Activated CD8-positive, alpha-beta T cell treated with anti-CD3 and anti-CD28 coated beads for 36 hours (primary cell): ENCODE measurements around the gene BRPF1. TPM values are rescaled to one million over a fixed set of nuclear protein-coding genes. Genes with fewer than 3 reads are reported as not detected.

Experiments
- ATAC-seq: fragments of 200-7000 bp; cut with Tn5 transposase; one replicate; pipeline ENCODE4 v1.10.0; 2021; ENCODE audit warnings: mild to moderate bottlenecking, moderate library complexity
- CTCF ChIA-PET: fragments of 350-600 bp; sonication (Branson Sonifier 250); formaldehyde crosslinking; loops from one replicate; lab custom pipeline; 2021; ENCODE audit warnings: antibody characterized with exemption; lab: Charles Lee
- POLR2A ChIA-PET: fragments of 350-600 bp; sonication (Branson Sonifier 250); formaldehyde crosslinking; loops from one replicate; lab custom pipeline; 2021; ENCODE audit warnings: antibody characterized with exemption; lab: Charles Lee
- DNase-seq: peaks from one replicate; pipeline ENCODE4 v3.0.0-alpha.2; 2020
- H3K27ac Mint-ChIP-seq: one replicate; pipeline ENCODE4 v1.8.0; 2021; ENCODE audit warnings: mild to moderate bottlenecking, mixed read lengths
- H3K27me3 Mint-ChIP-seq: one replicate; pipeline ENCODE4 v1.8.0; 2021; ENCODE audit warnings: mixed read lengths
- H3K36me3 Mint-ChIP-seq: one replicate; pipeline ENCODE4 v1.8.0; 2021; ENCODE audit warnings: low read depth, mixed read lengths
- H3K4me1 Mint-ChIP-seq: one replicate; pipeline ENCODE4 v1.8.0; 2021; ENCODE audit warnings: low read depth, mixed read lengths
- H3K4me3 Mint-ChIP-seq: one replicate; pipeline ENCODE4 v1.8.0; 2021; ENCODE audit warnings: mild to moderate bottlenecking, moderate library complexity, mixed read lengths
- H3K9me3 Mint-ChIP-seq: one replicate; pipeline ENCODE4 v1.8.0; 2021; ENCODE audit warnings: mixed read lengths
- intact Hi-C: fragments of 100-400 bp; cut with micrococcal nuclease; formaldehyde crosslinking; loops from one replicate; pipeline ENCODE4 v1.10.0; 2022
- total RNA-seq, 2 experiments: library from RNA; stranded (reverse); gene quantifications; one replicate each; pipeline ENCODE4 v1.2.3, GENCODE V29; 2021
- TF ChIP-seq, protein P1 (sequence below): fragments of 200-600 bp; IDR thresholded peaks from one replicate; pipeline ENCODE4 v1.8.0; 2022; ENCODE audit warnings: antibody characterized with exemption, mild to moderate bottlenecking

BRPF1 gene
- total RNA-seq, 2 experiments from 2014 or later, result 28.2 to 32.3 TPM

DNA sequence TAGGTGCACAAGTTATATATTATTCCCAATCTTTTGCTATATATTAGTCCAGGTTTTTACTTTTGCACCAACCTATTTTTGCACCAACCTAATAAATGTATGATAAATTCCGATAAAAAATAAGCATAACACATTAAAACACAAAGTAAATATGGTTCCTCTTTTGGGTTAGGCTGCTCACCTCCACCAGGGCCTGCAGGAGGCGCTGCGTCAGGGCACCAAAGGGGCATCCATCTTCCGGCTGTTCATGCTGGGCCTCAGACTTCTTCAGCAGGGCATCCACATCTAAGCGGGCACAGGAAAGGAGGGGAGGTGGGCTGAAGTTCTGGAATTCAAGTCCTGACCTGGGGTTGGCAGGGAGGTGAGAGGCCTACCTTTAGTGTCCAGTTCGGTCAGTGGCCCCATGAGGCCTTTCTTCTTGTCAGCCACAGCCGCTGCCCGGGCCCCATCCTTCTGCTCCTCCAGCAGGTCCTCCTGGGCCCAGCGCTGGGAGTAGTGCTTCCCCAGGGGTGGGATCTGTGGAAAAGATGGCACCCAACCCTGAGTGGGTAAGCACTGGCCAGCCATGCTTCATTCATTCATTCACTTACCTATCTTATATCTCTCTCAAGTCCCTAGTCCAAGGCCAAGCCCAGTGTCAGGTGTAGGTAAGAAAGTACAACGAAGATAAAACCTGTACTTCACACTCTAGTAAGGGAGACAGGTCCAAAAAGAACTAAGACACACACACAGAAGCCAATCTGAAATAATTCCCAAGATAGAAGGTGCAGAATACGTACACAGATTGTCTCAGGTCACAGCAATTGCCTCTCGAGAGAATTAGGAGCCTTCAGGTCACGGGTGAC is 55.5 kb downstream of the BRPF1 start:
- H3K27ac Mint-ChIP-seq, result peak overlapping the region; percentile 92
- peak overlapping the region; percentile 36 for H3K4me3 Mint-ChIP-seq
- H3K36me3 Mint-ChIP-seq, result peaks cover 71% of the 10 kb centered on the region
- ChIA-PET CTCF (interaction anchor here (0.7 to 1.1 kb wide), 5 partner anchors 11 to 146 kb away, joined by 3 to 5 read pairs (median 3); partner anchors contain the start of genes CRELD1 and OGG1), POLR2A (interaction anchor here (0.8 to 1.5 kb wide), 5 partner anchors 9 to 56 kb away, joined by 3 to 8 read pairs (median 4); partner anchors contain the start of genes BRPF1 and CAMK1)
- no peak for DNase-seq
- no peaks in the 10 kb centered on the region for H3K27me3 Mint-ChIP-seq
- no peaks in the 10 kb centered on the region for H3K9me3 Mint-ChIP-seq
- ATAC-seq, result peak; percentile 6
- TF ChIP-seq, protein P1, sequence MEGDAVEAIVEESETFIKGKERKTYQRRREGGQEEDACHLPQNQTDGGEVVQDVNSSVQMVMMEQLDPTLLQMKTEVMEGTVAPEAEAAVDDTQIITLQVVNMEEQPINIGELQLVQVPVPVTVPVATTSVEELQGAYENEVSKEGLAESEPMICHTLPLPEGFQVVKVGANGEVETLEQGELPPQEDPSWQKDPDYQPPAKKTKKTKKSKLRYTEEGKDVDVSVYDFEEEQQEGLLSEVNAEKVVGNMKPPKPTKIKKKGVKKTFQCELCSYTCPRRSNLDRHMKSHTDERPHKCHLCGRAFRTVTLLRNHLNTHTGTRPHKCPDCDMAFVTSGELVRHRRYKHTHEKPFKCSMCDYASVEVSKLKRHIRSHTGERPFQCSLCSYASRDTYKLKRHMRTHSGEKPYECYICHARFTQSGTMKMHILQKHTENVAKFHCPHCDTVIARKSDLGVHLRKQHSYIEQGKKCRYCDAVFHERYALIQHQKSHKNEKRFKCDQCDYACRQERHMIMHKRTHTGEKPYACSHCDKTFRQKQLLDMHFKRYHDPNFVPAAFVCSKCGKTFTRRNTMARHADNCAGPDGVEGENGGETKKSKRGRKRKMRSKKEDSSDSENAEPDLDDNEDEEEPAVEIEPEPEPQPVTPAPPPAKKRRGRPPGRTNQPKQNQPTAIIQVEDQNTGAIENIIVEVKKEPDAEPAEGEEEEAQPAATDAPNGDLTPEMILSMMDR, result peak; percentile 61
- H3K4me1 Mint-ChIP-seq, result peaks cover 53% of the 10 kb centered on the region
- intact Hi-C loops, result no loop called here

DNA sequence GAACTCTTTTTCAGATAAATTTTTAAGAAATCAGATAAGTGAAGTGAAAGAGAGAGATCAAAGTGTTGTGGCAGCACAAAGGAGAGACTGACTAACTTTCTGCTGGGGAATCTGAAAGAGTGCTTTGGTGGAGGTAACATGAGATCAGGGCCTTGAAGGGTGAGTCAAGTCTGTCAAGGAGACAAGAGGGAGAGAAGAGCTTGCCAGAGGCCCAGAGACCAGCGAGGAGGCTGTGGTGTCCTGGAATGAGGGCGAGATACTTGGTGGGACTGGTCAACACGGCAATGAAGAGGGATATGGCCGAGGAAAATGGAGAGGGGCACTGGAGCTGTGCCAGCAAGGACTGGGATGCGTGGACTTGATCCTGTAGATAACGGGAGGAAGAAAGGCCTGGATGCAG is 56.2 kb downstream of the BRPF1 start:
- Mint-ChIP-seq H3K9me3 (no peaks in the 10 kb centered on the region), H3K36me3 (peaks cover 65% of the 10 kb centered on the region), H3K27me3 (no peaks in the 10 kb centered on the region), H3K27ac (peak overlapping the region; percentile 92), H3K4me3 (peak overlapping the region; percentile 36), H3K4me1 (peaks cover 50% of the 10 kb centered on the region)
- DNase-seq (peak; percentile 46), ATAC-seq (peak; percentile 53)
- ChIA-PET POLR2A (interaction anchor here (0.6 to 1.5 kb wide), 4 partner anchors 8 to 33 kb away, joined by 3 to 6 read pairs (median 3); no protein-coding TSS in a partner anchor), CTCF (interaction anchor here (1.1 kb wide), 1 partner anchor 146 kb away, joined by 3 read pairs; the partner anchor contains the start of gene CRELD1)
- intact Hi-C loops, result no loop called here
- TF ChIP-seq, protein P1, result no peak

DNA sequence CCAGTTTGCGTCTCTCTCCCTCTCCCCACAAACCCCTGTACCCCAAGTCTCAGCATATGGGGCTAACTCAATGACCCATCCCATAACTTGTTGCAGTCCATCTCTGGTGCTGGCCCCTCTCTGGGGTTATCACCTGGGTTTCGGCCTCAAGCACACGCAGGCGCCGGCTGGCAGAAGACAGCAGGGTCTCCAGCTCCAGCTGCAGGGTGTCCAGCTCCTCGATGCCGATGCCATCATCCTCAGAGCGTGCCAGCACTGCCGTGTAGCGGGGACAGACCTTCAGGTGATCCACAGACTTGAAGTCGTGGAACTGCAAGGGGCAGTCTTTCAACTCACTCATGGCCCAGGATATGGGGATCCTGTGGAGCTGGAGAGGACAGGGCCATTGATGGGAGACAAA is 59.6 kb downstream of the BRPF1 start:
- no peaks in the 10 kb centered on the region for H3K9me3 Mint-ChIP-seq
- ChIA-PET CTCF (interaction anchor here (1.5 kb wide), 1 partner anchor 13 kb away, joined by 9 read pairs; no protein-coding TSS in a partner anchor), POLR2A (interaction anchor here (0.6 to 1.3 kb wide), 8 partner anchors 9 to 428 kb away, joined by 3 to 6 read pairs (median 3); partner anchors contain the start of genes CAMK1 and THUMPD3)
- peaks cover 69% of the 10 kb centered on the region for H3K36me3 Mint-ChIP-seq
- H3K4me3 Mint-ChIP-seq, result peak overlapping the region; percentile 88
- DNase-seq (no peak), ATAC-seq (no peak)
- H3K27ac Mint-ChIP-seq, result peak overlapping the region; percentile 100
- TF ChIP-seq, protein P1, result no peak
- intact Hi-C loops, result no loop called here
- peaks cover 59% of the 10 kb centered on the region for H3K4me1 Mint-ChIP-seq
- H3K27me3 Mint-ChIP-seq, result no peaks in the 10 kb centered on the region

DNA sequence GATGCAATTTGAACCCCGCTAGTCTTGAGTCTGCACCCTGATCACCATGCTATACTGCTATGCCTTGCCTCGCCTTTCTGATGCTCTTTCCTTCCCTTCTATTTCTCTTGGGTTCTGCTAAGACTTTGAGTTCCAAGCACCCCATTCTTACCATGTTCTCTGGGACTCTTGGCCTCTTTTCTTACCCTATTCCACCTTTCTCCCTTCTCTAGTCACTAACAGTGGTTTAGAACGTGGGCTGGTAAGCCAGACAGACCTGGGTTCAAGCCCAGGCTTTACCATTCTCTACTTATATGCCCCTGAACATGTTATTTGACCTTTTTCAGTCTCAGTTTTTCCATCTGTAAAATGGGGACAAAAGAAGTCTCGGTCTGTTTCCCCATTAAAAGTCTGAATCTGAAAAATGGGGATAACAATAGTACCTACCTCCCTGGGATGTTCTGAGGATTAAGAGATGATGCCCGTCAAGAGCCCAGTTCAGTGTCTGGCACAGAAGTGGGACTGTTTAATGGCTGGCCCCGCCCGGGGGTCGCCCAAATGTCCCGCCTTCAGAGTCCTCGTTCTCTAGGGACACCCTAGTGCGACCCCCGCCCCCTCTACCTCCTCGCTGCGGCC is 60.4 kb downstream of the BRPF1 start:
- Mint-ChIP-seq H3K9me3 (no peaks in the 10 kb centered on the region), H3K4me3 (peak overlapping the region; percentile 88), H3K27me3 (no peaks in the 10 kb centered on the region), H3K27ac (peak overlapping the region; percentile 100), H3K4me1 (peaks cover 54% of the 10 kb centered on the region), H3K36me3 (peaks cover 63% of the 10 kb centered on the region)
- CTCF ChIA-PET, result interaction anchor here (0.8 to 1.5 kb wide), 9 partner anchors 9 to 244 kb away, joined by 3 to 9 read pairs (median 4); partner anchors contain the start of gene BRPF1
- ATAC-seq, result no peak
- no peak for DNase-seq
- POLR2A ChIA-PET, result interaction anchor here (0.8 to 2.7 kb wide), 14 partner anchors 10 to 124 kb away, joined by 3 to 15 read pairs (median 8); partner anchors contain the start of genes BRPF1, CAMK1 and OGG1
- TF ChIP-seq, protein P1, result no peak
- intact Hi-C loops, result loop anchor here (2.0 kb wide), 1 partner anchor 41 kb away; no protein-coding TSS in a partner anchor
